ENCODE results near the gene KCNA5. TPM values are rescaled to one million over a fixed set of nuclear protein-coding genes. Genes with fewer than 3 reads are reported as not detected.

Gene KCNA5
- total RNA-seq, 1 donor from 2014 or later: 1.8 TPM

DNA sequence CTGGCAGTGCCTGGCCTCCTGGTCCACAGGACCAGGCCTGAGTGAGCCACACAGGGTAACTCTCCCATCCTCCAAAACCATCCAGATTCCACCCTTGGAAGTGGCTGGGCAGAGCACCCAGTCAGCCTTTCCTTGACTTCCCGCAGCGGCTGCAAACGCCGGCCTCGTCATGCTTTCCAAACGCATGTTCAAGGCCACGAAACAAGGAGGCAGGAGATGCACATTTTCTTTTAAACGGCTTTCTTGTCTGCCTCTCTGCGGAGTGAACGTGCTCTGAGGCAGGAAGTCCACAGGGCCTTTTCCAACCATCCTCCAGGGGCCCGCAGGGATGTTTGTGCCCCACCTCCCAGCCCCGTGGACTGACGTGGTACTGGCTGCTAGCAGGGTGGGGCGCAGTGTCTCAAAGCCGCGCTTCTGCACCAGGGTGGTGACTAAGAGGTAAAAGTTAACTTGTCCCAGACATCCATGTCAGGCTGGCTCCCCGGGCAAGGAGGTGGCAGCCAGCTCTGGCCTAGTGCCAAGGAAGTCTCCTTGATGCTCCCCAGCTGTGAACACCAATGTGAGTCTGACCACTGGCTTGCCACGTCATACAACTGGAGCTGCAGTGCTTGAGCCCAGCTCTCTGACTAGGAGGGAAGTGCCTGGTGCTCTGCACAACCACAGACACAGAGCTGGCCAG lies 45.0 kb downstream of the KCNA5 start:
- DNase-seq (no peak), ATAC-seq (peak; percentile 11)
- intact Hi-C loops (cut with DNase I): loop anchor here (10.0 kb wide), 1 partner anchor 64 kb away; no protein-coding TSS in a partner anchor
- no peaks in the 10 kb centered on the region for H3K9me3 ChIP-seq
- H3K4me3 ChIP-seq: no peak overlapping the region
- H3K27ac ChIP-seq: no peak overlapping the region
- H3K36me3 ChIP-seq: no peaks in the 10 kb centered on the region
- H3K4me1 ChIP-seq: no peaks in the 10 kb centered on the region
- TF ChIP-seq, protein P1, sequence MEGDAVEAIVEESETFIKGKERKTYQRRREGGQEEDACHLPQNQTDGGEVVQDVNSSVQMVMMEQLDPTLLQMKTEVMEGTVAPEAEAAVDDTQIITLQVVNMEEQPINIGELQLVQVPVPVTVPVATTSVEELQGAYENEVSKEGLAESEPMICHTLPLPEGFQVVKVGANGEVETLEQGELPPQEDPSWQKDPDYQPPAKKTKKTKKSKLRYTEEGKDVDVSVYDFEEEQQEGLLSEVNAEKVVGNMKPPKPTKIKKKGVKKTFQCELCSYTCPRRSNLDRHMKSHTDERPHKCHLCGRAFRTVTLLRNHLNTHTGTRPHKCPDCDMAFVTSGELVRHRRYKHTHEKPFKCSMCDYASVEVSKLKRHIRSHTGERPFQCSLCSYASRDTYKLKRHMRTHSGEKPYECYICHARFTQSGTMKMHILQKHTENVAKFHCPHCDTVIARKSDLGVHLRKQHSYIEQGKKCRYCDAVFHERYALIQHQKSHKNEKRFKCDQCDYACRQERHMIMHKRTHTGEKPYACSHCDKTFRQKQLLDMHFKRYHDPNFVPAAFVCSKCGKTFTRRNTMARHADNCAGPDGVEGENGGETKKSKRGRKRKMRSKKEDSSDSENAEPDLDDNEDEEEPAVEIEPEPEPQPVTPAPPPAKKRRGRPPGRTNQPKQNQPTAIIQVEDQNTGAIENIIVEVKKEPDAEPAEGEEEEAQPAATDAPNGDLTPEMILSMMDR (IDR thresholded peaks at IDR 0.05): no peak
- H3K27me3 ChIP-seq: no peaks in the 10 kb centered on the region

DNA sequence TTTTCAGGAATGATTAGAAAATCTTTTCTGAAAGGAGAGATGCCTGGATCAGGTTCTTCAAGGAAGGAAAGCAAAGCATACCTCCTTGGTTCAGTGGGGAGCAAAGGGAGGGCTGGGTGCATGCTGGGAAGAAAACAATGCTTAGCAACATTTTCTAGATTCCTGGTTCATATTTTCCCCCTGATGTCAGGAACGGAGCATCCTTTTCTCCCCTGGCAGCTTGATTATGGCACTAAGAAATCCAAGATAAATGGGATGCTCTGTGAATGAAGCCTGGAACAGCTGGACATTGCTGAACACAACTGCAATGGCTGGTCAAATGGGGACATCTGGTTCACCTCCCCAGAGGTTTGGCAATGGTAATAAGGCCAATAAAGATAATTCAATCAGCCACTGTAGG lies 50.9 kb downstream of the KCNA5 start:
- TF ChIP-seq, protein P1 (IDR thresholded peaks at IDR 0.05): no peak
- no peaks in the 10 kb centered on the region for H3K36me3 ChIP-seq
- no peak overlapping the region for H3K27ac ChIP-seq
- ATAC-seq (no peak), DNase-seq (no peak)
- intact Hi-C loops (cut with DNase I): no loop called here
- H3K4me3 ChIP-seq: no peak overlapping the region
- no peaks in the 10 kb centered on the region for H3K9me3 ChIP-seq
- H3K27me3 ChIP-seq: peaks cover 12% of the 10 kb centered on the region
- H3K4me1 ChIP-seq: no peaks in the 10 kb centered on the region

DNA sequence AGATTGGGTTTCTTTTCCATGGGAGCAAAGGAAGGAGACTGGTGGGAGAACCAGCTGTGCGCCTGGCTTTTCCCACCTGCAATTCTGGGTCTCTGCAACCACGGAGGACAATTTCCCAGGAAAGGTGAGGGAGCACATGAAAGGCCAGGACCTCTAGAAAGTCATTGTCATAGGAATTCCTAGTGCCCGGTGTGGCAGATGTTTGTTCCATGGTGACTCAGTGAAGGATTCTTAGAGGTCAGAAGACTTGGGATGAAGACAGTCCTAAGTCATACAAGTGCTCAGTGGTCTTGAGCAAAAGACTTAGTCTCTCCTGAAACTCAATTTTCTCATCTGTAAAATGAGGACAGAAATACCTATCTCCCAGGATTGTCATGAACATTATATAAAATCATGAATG lies 51.3 kb downstream of the KCNA5 start:
- intact Hi-C loops (cut with DNase I): no loop called here
- TF ChIP-seq, protein P1 (IDR thresholded peaks at IDR 0.05): no peak
- Histone ChIP-seq H3K9me3 (no peaks in the 10 kb centered on the region), H3K27ac (no peak overlapping the region), H3K36me3 (no peaks in the 10 kb centered on the region), H3K4me1 (no peaks in the 10 kb centered on the region), H3K4me3 (no peak overlapping the region), H3K27me3 (peaks cover 12% of the 10 kb centered on the region)
- no peak for DNase-seq
- ATAC-seq: no peak

Other genes with a start within 250 kb of the KCNA5 start
- gene KCNA1, start 134.0 kb upstream of the KCNA5 start, total RNA-seq: not detected